Measurements from ENCODE around the gene PJA1.

GRCh38 chrX:69154051-69154450, 11.2 kb downstream of the PJA1 start:
- TF ChIP-seq, protein P1, sequence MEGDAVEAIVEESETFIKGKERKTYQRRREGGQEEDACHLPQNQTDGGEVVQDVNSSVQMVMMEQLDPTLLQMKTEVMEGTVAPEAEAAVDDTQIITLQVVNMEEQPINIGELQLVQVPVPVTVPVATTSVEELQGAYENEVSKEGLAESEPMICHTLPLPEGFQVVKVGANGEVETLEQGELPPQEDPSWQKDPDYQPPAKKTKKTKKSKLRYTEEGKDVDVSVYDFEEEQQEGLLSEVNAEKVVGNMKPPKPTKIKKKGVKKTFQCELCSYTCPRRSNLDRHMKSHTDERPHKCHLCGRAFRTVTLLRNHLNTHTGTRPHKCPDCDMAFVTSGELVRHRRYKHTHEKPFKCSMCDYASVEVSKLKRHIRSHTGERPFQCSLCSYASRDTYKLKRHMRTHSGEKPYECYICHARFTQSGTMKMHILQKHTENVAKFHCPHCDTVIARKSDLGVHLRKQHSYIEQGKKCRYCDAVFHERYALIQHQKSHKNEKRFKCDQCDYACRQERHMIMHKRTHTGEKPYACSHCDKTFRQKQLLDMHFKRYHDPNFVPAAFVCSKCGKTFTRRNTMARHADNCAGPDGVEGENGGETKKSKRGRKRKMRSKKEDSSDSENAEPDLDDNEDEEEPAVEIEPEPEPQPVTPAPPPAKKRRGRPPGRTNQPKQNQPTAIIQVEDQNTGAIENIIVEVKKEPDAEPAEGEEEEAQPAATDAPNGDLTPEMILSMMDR (IDR thresholded peaks at IDR 0.05): no peak
- TF ChIP-seq POLR2A (IDR thresholded peaks at IDR 0.05) (no peak), POLR2AphosphoS5 (IDR thresholded peaks at IDR 0.05; ENCODE audit: insufficient read depth in 1 of 2, low read depth in 1 of 2) (no peak)

Measured in vagina (tissue), 2 donors.